GM23338 (cell line): ENCODE results near the gene GHR. TPM values are rescaled to one million over a fixed set of nuclear protein-coding genes. Genes with fewer than 3 reads are reported as not detected.

Experiments
- ATAC-seq: fragments of 200-7000 bp; cut with Tn5 transposase; 3 replicates; pipeline ENCODE4 v1.9.1; 2020
- DNase-seq: peaks from one replicate; pipeline ENCODE4 v3.0.0-alpha.2; 2015; ENCODE audit warnings: low spot score
- H2AFZ ChIP-seq: fragments of 200-600 bp; sonication (generic); 2 replicates; pipeline ENCODE4 v1.8.0; 2016; ENCODE audit warnings: antibody characterized with exemption, mild to moderate bottlenecking, moderate library complexity
- H3F3A ChIP-seq: fragments of 200-600 bp; sonication (generic); replicated peaks from 2 replicates; pipeline ENCODE4 v1.8.0; 2017; ENCODE audit warnings: antibody characterized with exemption, mixed run types, low read depth
- H3K27ac ChIP-seq: fragments of 200-600 bp; sonication (generic); 2 replicates; pipeline ENCODE4 v1.6.1; 2016; ENCODE audit warnings: low read depth
- H3K27me3 ChIP-seq: fragments of 200-600 bp; sonication (generic); 2 replicates; pipeline ENCODE4 v1.8.0; 2016; ENCODE audit warnings: mild to moderate bottlenecking, mixed run types, moderate library complexity; ENCODE audit not compliant: insufficient read depth
- H3K36me3 ChIP-seq: fragments of 200-600 bp; sonication (generic); 2 replicates; pipeline ENCODE4 v1.8.0; 2016; ENCODE audit warnings: mild to moderate bottlenecking; ENCODE audit not compliant: insufficient read depth
- H3K4me1 ChIP-seq: fragments of 200-600 bp; sonication (generic); 2 replicates; pipeline ENCODE4 v1.8.0; 2016; ENCODE audit warnings: mild to moderate bottlenecking, moderate library complexity; ENCODE audit not compliant: insufficient read depth
- H3K4me2 ChIP-seq: fragments of 200-600 bp; sonication (generic); 2 replicates; pipeline ENCODE4 v1.7.1; 2017; ENCODE audit warnings: mixed run types
- H3K4me3 ChIP-seq: fragments of 200-600 bp; sonication (generic); 2 replicates; pipeline ENCODE4 v1.6.1; 2016; ENCODE audit warnings: mixed run types
- H3K79me2 ChIP-seq: fragments of 200-600 bp; sonication (generic); replicated peaks from 2 replicates; pipeline ENCODE4 v1.8.0; 2017; ENCODE audit warnings: mild to moderate bottlenecking; ENCODE audit not compliant: insufficient read depth
- H3K9me2 ChIP-seq: fragments of 200-600 bp; sonication (generic); 2 replicates; pipeline ENCODE4 v1.8.0; 2017; ENCODE audit not compliant: insufficient read depth
- H4K20me1 ChIP-seq: fragments of 200-600 bp; sonication (generic); replicated peaks from 2 replicates; pipeline ENCODE4 v1.8.0; 2017; ENCODE audit warnings: mild to moderate bottlenecking; ENCODE audit not compliant: insufficient read depth
- H3K27ac Mint-ChIP-seq: 2 replicates; pipeline ENCODE4 v1.8.0; 2020; ENCODE audit warnings: inconsistent platforms, mild to moderate bottlenecking, moderate library complexity, mixed read lengths
- H3K27me3 Mint-ChIP-seq: 3 replicates; pipeline ENCODE4 v1.8.0; 2022; ENCODE audit warnings: low read depth, mild to moderate bottlenecking, moderate library complexity, mixed read lengths, inconsistent platforms; ENCODE audit not compliant: insufficient read depth, poor library complexity
- H3K36me3 Mint-ChIP-seq: 3 replicates; pipeline ENCODE4 v1.8.0; 2021; ENCODE audit warnings: low read depth, mild to moderate bottlenecking, inconsistent platforms, moderate library complexity, mixed read lengths
- H3K4me1 Mint-ChIP-seq: 3 replicates; pipeline ENCODE4 v1.8.0; 2020; ENCODE audit warnings: mild to moderate bottlenecking, inconsistent platforms, mixed read lengths
- H3K4me3 Mint-ChIP-seq: 3 replicates; pipeline ENCODE4 v1.8.0; 2021; ENCODE audit warnings: moderate library complexity, mild to moderate bottlenecking, inconsistent platforms, mixed read lengths
- H3K9me3 Mint-ChIP-seq: 3 replicates; pipeline ENCODE4 v1.8.0; 2020; ENCODE audit warnings: moderate library complexity, mild to moderate bottlenecking, inconsistent platforms, mixed read lengths
- CREB1 ChIP-seq: fragments of 250-450 bp; sonication (Bioruptor Pico); IDR thresholded peaks from 2 replicates; pipeline ENCODE4 v1.5.0; 2020; ENCODE audit warnings: low read depth, mild to moderate bottlenecking, moderate library complexity
- CTCF ChIP-seq, 2 experiments: fragments of 200-600 bp in 1 of 2; sonication (generic) in 1 of 2; conservative IDR thresholded peaks; 2 replicates each; pipeline versions ENCODE4 v1.5.1 to v1.6.1; 2016 to 2017; ENCODE audit warnings: antibody characterized with exemption in 2 of 2, low read depth in 2 of 2, mild to moderate bottlenecking in 2 of 2, moderate library complexity in 1 of 2
- ETS1 ChIP-seq: IDR thresholded peaks from 2 replicates; pipeline ENCODE4 v1.6.1; 2016; ENCODE audit warnings: antibody characterized with exemption
- EZH2 ChIP-seq: fragments of 200-600 bp; sonication (generic); IDR thresholded peaks from one replicate; pipeline ENCODE4 v1.8.0; 2017; ENCODE audit warnings: antibody characterized with exemption, mild to moderate bottlenecking, low read depth; ENCODE audit not compliant: unreplicated experiment
- EZH2phosphoT487 ChIP-seq: fragments of 200-600 bp; sonication (generic); IDR thresholded peaks from one replicate; pipeline ENCODE4 v1.8.1; 2018; ENCODE audit warnings: antibody characterized with exemption; ENCODE audit not compliant: unreplicated experiment
- JUNB ChIP-seq: IDR thresholded peaks from one replicate; pipeline ENCODE4 v1.6.1; 2016; ENCODE audit warnings: antibody characterized with exemption; ENCODE audit not compliant: unreplicated experiment
- NANOG ChIP-seq: IDR thresholded peaks from 2 replicates; pipeline ENCODE4 v1.6.1; 2016; ENCODE audit warnings: antibody characterized with exemption, borderline replicate concordance
- POLR2AphosphoS5 ChIP-seq: IDR thresholded peaks from 2 replicates; pipeline ENCODE4 v1.6.1; 2016; ENCODE audit warnings: antibody characterized with exemption, low read depth
- REST ChIP-seq: IDR thresholded peaks from one replicate; pipeline ENCODE4 v1.6.1; 2018; ENCODE audit warnings: antibody characterized with exemption; ENCODE audit not compliant: unreplicated experiment
- STAT1 ChIP-seq: IDR thresholded peaks from one replicate; pipeline ENCODE4 v1.6.1; 2016; ENCODE audit warnings: antibody characterized with exemption; ENCODE audit not compliant: unreplicated experiment
- ZNF114 ChIP-seq: fragments of 250-450 bp; sonication (Bioruptor Pico); IDR thresholded peaks from 2 replicates; pipeline ENCODE4 v1.5.0; 2020; ENCODE audit warnings: mild to moderate bottlenecking, moderate library complexity
- ZNF331 ChIP-seq: fragments of 250-450 bp; sonication (Bioruptor Pico); IDR thresholded peaks from 2 replicates; pipeline ENCODE4 v1.5.0; 2020; ENCODE audit warnings: low read depth, mild to moderate bottlenecking, moderate library complexity
- ZNF462 ChIP-seq: fragments of 250-450 bp; sonication (Bioruptor Pico); IDR thresholded peaks from 2 replicates; pipeline ENCODE4 v1.5.0; 2020; ENCODE audit warnings: mild to moderate bottlenecking, moderate library complexity
- polyA plus RNA-seq: library from polyadenylated mRNA; unstranded; fragments of >200 nt; fragmentation: Nextera tagmentation; extraction: Ambion mirVana; gene quantifications from 2 replicates; pipeline ENCODE4 v1.2.1, GENCODE V29; 2016
- total RNA-seq: library from RNA; depleted of rRNA; stranded (reverse); fragments of >200 nt; shearing (Covaris generic); gene quantifications from 2 replicates; pipeline ENCODE4 v1.2.3, GENCODE V29; 2014

Gene GHR
- total and polyA plus RNA-seq, 2 experiments from 2014 or later, result 0.21 to 1.9 TPM

- Mint-ChIP-seq H3K27ac (no peak overlapping the region), H3K4me3 (no peak overlapping the region), H3K4me1 (no peaks in the 10 kb centered on the region), H3K9me3 (peaks cover 46% of the 10 kb centered on the region), H3K27me3 (peaks cover 1% of the 10 kb centered on the region), H3K36me3 (peaks cover 3% of the 10 kb centered on the region; the same call in 2 of the 3 replicates)
- Histone ChIP-seq H3K36me3 (no peaks in the 10 kb centered on the region), H3K4me3 (no peak overlapping the region), H3K27ac (no peak overlapping the region), H3F3A (no peaks in the 10 kb centered on the region), H2AFZ (no peak overlapping the region), H3K9me2 (no peaks in the 10 kb centered on the region), H3K4me1 (no peaks in the 10 kb centered on the region), H3K79me2 (no peaks in the 10 kb centered on the region), H3K4me2 (no peak overlapping the region), H4K20me1 (no peaks in the 10 kb centered on the region), H3K27me3 (no peaks in the 10 kb centered on the region)
- no peak for TF ChIP-seq NANOG
- no peak for TF ChIP-seq CREB1 (CRISPR knock-in tag)
- no peak for TF ChIP-seq ZNF462 (CRISPR knock-in tag)
- no peak for TF ChIP-seq STAT1
- no peak for TF ChIP-seq CTCF (conservative IDR thresholded peaks at IDR 0.05; ENCODE audit: low read depth in 2 of 2)
- TF ChIP-seq EZH2, result no peak
- TF ChIP-seq JUNB, result no peak
- TF ChIP-seq POLR2AphosphoS5, result no peak
- no peak for TF ChIP-seq ZNF331 (CRISPR knock-in tag)
- TF ChIP-seq REST, result no peak
- no peak for TF ChIP-seq ZNF114 (CRISPR knock-in tag)
- TF ChIP-seq ETS1, result no peak
- no peak for TF ChIP-seq EZH2phosphoT487
- no peak for ATAC-seq
- no peak for DNase-seq
Measured at GRCh38 chr5:42387563-42387962, 35.7 kb upstream of the GHR start.
